ENCODE results near the gene CCDC152.

Gene CCDC152

DNA sequence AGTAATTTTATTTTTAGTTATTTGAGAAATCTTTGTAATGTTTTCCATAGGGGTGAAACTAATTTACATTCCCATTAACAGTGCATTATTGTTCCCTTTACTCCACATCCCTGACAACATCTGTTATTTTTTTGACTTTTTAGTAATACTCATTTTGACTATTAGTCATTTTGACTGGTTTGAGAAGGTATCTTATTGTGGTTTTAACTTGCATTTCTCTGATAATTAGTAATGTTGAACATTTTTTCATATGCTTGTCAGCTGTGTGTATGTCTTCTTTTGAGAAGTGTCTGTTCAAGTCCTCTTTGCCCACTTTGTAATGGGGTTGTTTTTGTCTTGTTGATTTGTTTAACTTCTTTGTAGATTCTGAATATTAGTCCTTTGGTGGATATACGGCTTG lies 27.5 kb downstream of the CCDC152 start:
- H3K9ac ChIP-seq (ENCODE audit: low read length): no peak overlapping the region
- no peaks in the 10 kb centered on the region for H3K4me1 ChIP-seq (ENCODE audit: control insufficient read depth, low read depth, low read length)
- no peak overlapping the region for H3K4me3 ChIP-seq (ENCODE audit: low read length)
- H3K79me1 ChIP-seq (ENCODE audit: low read length): no peaks in the 10 kb centered on the region
- no peak overlapping the region for H2BK120ac ChIP-seq (ENCODE audit: low read depth, low read length)
- H3K56ac ChIP-seq (ENCODE audit: low read length): no peak overlapping the region
- H3K18ac ChIP-seq (ENCODE audit: low read length): no peak overlapping the region
- H4K5ac ChIP-seq (ENCODE audit: low read length): no peak overlapping the region
- H3K23ac ChIP-seq (ENCODE audit: low read length): no peak overlapping the region
- no peak overlapping the region for H3K4me2 ChIP-seq (ENCODE audit: low read length)
- H3K27ac ChIP-seq (ENCODE audit: low read depth, low read length): no peak overlapping the region
- H2BK5ac ChIP-seq (ENCODE audit: low read length): no peak overlapping the region
- H2BK15ac ChIP-seq (replicated peaks; ENCODE audit: low read depth): no peak overlapping the region
- H3K36me3 ChIP-seq (ENCODE audit: control insufficient read depth, insufficient read depth, low read length): no peaks in the 10 kb centered on the region
- no peak overlapping the region for H2AK5ac ChIP-seq (ENCODE audit: low read length)
- H3K4ac ChIP-seq (ENCODE audit: low read depth, low read length): no peak overlapping the region
- H4K8ac ChIP-seq (ENCODE audit: low read depth, low read length): no peak overlapping the region
- DNase-seq: no peak
- WGBS (ENCODE audit: extremely low coverage, insufficient coverage, low lambda C conversion rate): no CpG with 5 or more reads among the region's 1 CpG
- no peaks in the 10 kb centered on the region for H3K27me3 ChIP-seq (ENCODE audit: insufficient read depth, low read length, poor library complexity)
- no peaks in the 10 kb centered on the region for H3K79me2 ChIP-seq (ENCODE audit: control insufficient read depth, insufficient read depth, low read length)

DNA sequence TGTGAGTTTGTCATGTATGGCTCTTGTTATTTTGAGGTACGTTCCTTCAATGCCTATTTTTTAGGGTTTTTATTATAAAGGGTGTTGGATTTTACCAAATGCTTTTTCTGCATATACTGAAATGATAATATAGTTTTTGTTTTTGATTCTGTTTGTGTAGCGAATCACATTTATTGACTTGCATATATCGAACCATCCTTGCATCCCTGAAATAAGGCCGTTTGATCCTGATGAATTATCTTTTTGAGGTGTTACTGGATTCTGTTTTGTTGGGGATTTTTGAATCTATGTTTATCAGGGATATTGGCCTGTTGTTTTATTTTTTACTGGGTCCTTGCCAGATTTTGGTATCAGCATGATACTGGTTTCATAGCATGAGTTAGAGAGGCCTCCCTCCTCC lies 29.1 kb downstream of the CCDC152 start:
- Histone ChIP-seq H3K9ac (ENCODE audit: low read length) (no peak overlapping the region), H2BK15ac (replicated peaks; ENCODE audit: low read depth) (no peak overlapping the region), H3K4ac (ENCODE audit: low read depth, low read length) (no peak overlapping the region), H4K5ac (ENCODE audit: low read length) (no peak overlapping the region), H3K18ac (ENCODE audit: low read length) (no peak overlapping the region), H3K56ac (ENCODE audit: low read length) (no peak overlapping the region), H3K23ac (ENCODE audit: low read length) (no peak overlapping the region), H3K79me1 (ENCODE audit: low read length) (no peaks in the 10 kb centered on the region), H2BK5ac (ENCODE audit: low read length) (no peak overlapping the region), H3K4me1 (ENCODE audit: control insufficient read depth, low read depth, low read length) (no peaks in the 10 kb centered on the region), H3K4me2 (ENCODE audit: low read length) (no peak overlapping the region), H3K36me3 (ENCODE audit: control insufficient read depth, insufficient read depth, low read length) (no peaks in the 10 kb centered on the region), H3K27ac (ENCODE audit: low read depth, low read length) (no peak overlapping the region), H3K79me2 (ENCODE audit: control insufficient read depth, insufficient read depth, low read length) (no peaks in the 10 kb centered on the region), H2BK120ac (ENCODE audit: low read depth, low read length) (no peak overlapping the region), H3K4me3 (ENCODE audit: low read length) (no peak overlapping the region), H2AK5ac (ENCODE audit: low read length) (no peak overlapping the region), H3K27me3 (ENCODE audit: insufficient read depth, low read length, poor library complexity) (no peaks in the 10 kb centered on the region), H4K8ac (ENCODE audit: low read depth, low read length) (no peak overlapping the region)
- no CpG with 5 or more reads among the region's 4 CpGs for WGBS (ENCODE audit: extremely low coverage, insufficient coverage, low lambda C conversion rate)
- DNase-seq: no peak

DNA sequence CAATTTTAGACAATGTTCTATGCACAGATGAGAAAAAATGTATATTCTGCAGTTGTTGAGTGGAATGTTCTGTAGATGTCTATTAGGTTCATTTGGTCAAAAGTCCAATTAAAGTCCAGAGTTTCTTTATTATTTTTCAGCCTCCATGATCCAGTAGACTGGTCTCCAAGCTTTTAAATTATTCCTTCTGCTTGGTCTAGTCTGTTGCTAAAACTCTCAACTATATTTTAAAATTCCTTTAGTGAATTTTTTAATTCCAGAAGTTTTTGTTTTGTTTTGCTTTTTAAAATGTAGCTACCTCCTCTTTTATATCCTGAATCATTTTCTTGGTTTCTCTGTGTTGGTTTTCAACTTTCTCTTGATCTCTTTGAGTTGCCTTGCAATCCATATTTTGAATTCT lies 30.5 kb downstream of the CCDC152 start:
- no peak overlapping the region for H3K4ac ChIP-seq (ENCODE audit: low read depth, low read length)
- H4K5ac ChIP-seq (ENCODE audit: low read length): no peak overlapping the region
- no peak overlapping the region for H3K4me3 ChIP-seq (ENCODE audit: low read length)
- no peak overlapping the region for H4K8ac ChIP-seq (ENCODE audit: low read depth, low read length)
- no peak overlapping the region for H3K9ac ChIP-seq (ENCODE audit: low read length)
- H2BK5ac ChIP-seq (ENCODE audit: low read length): no peak overlapping the region
- no peak overlapping the region for H3K4me2 ChIP-seq (ENCODE audit: low read length)
- no peak overlapping the region for H2AK5ac ChIP-seq (ENCODE audit: low read length)
- H3K4me1 ChIP-seq (ENCODE audit: control insufficient read depth, low read depth, low read length): no peaks in the 10 kb centered on the region
- no peaks in the 10 kb centered on the region for H3K27me3 ChIP-seq (ENCODE audit: insufficient read depth, low read length, poor library complexity)
- H3K79me1 ChIP-seq (ENCODE audit: low read length): no peaks in the 10 kb centered on the region
- H2BK15ac ChIP-seq (replicated peaks; ENCODE audit: low read depth): no peak overlapping the region
- no peak overlapping the region for H3K56ac ChIP-seq (ENCODE audit: low read length)
- no peak overlapping the region for H3K27ac ChIP-seq (ENCODE audit: low read depth, low read length)
- H3K23ac ChIP-seq (ENCODE audit: low read length): no peak overlapping the region
- H2BK120ac ChIP-seq (ENCODE audit: low read depth, low read length): no peak overlapping the region
- no peak for DNase-seq
- H3K18ac ChIP-seq (ENCODE audit: low read length): no peak overlapping the region
- no peaks in the 10 kb centered on the region for H3K36me3 ChIP-seq (ENCODE audit: control insufficient read depth, insufficient read depth, low read length)
- no peaks in the 10 kb centered on the region for H3K79me2 ChIP-seq (ENCODE audit: control insufficient read depth, insufficient read depth, low read length)

DNA sequence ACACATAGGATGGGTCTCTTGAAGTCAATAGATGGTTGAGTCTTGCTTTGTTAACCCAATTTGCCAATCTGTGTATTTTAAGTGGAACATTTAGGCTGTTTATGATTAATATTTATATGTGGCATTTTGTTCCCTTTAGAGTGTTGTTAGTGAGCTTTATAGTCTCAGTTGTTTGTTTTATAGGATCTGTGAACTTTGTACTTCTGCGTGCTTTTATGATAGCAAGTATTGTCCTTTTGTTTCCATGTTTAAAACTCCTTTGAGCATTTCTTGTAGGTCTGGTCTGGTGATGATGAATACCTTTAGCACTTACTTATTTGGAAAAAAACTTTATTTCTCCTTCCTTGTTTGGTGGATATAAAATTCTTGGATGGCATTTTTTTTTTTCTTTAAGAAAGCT lies 31.2 kb downstream of the CCDC152 start:
- no peak overlapping the region for H3K4ac ChIP-seq (ENCODE audit: low read depth, low read length)
- H3K56ac ChIP-seq (ENCODE audit: low read length): no peak overlapping the region
- H3K36me3 ChIP-seq (ENCODE audit: control insufficient read depth, insufficient read depth, low read length): no peaks in the 10 kb centered on the region
- H3K79me2 ChIP-seq (ENCODE audit: control insufficient read depth, insufficient read depth, low read length): no peaks in the 10 kb centered on the region
- no peaks in the 10 kb centered on the region for H3K79me1 ChIP-seq (ENCODE audit: low read length)
- no peak overlapping the region for H2AK5ac ChIP-seq (ENCODE audit: low read length)
- no peak overlapping the region for H4K8ac ChIP-seq (ENCODE audit: low read depth, low read length)
- no peak overlapping the region for H3K23ac ChIP-seq (ENCODE audit: low read length)
- H2BK120ac ChIP-seq (ENCODE audit: low read depth, low read length): no peak overlapping the region
- no peak for DNase-seq
- no peak overlapping the region for H2BK15ac ChIP-seq (replicated peaks; ENCODE audit: low read depth)
- H3K27ac ChIP-seq (ENCODE audit: low read depth, low read length): no peak overlapping the region
- WGBS (ENCODE audit: extremely low coverage, insufficient coverage, low lambda C conversion rate): no CpG with 5 or more reads among the region's 1 CpG
- no peak overlapping the region for H3K4me3 ChIP-seq (ENCODE audit: low read length)
- no peaks in the 10 kb centered on the region for H3K27me3 ChIP-seq (ENCODE audit: insufficient read depth, low read length, poor library complexity)
- H3K4me1 ChIP-seq (ENCODE audit: control insufficient read depth, low read depth, low read length): no peaks in the 10 kb centered on the region
- no peak overlapping the region for H4K5ac ChIP-seq (ENCODE audit: low read length)
- no peak overlapping the region for H3K18ac ChIP-seq (ENCODE audit: low read length)
- no peak overlapping the region for H3K9ac ChIP-seq (ENCODE audit: low read length)
- H2BK5ac ChIP-seq (ENCODE audit: low read length): no peak overlapping the region
- no peak overlapping the region for H3K4me2 ChIP-seq (ENCODE audit: low read length)

DNA sequence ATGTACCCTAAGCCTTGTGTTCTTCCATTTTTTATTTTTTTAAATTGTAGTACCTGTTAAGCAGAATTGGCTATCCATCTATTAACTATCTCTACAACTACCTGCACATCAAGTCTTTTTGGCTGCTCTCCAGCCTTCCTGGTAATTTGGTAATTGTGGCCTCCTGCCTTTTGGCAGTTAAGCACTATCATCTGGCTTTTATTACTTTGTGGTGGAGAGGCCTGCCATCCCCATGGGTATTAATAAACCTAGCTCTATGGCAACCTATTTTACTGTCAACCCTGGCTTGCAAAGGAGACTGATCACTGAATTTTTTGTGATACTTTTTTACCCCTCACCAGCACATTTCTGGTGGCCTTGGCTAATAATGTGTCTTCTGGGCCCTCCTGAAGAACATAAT lies 34.5 kb downstream of the CCDC152 start:
- Histone ChIP-seq H3K4me1 (ENCODE audit: control insufficient read depth, low read depth, low read length) (no peaks in the 10 kb centered on the region), H3K27me3 (ENCODE audit: insufficient read depth, low read length, poor library complexity) (no peaks in the 10 kb centered on the region), H3K56ac (ENCODE audit: low read length) (no peak overlapping the region), H3K27ac (ENCODE audit: low read depth, low read length) (no peak overlapping the region), H3K18ac (ENCODE audit: low read length) (no peak overlapping the region), H3K36me3 (ENCODE audit: control insufficient read depth, insufficient read depth, low read length) (no peaks in the 10 kb centered on the region), H3K9ac (ENCODE audit: low read length) (no peak overlapping the region), H3K4ac (ENCODE audit: low read depth, low read length) (no peak overlapping the region), H4K8ac (ENCODE audit: low read depth, low read length) (no peak overlapping the region), H2BK15ac (replicated peaks; ENCODE audit: low read depth) (no peak overlapping the region), H3K79me2 (ENCODE audit: control insufficient read depth, insufficient read depth, low read length) (no peaks in the 10 kb centered on the region), H3K23ac (ENCODE audit: low read length) (no peak overlapping the region), H2AK5ac (ENCODE audit: low read length) (no peak overlapping the region), H2BK5ac (ENCODE audit: low read length) (no peak overlapping the region), H3K4me3 (ENCODE audit: low read length) (no peak overlapping the region), H3K79me1 (ENCODE audit: low read length) (no peaks in the 10 kb centered on the region), H4K5ac (ENCODE audit: low read length) (no peak overlapping the region), H3K4me2 (ENCODE audit: low read length) (no peak overlapping the region), H2BK120ac (ENCODE audit: low read depth, low read length) (no peak overlapping the region)
- DNase-seq: no peak

DNA sequence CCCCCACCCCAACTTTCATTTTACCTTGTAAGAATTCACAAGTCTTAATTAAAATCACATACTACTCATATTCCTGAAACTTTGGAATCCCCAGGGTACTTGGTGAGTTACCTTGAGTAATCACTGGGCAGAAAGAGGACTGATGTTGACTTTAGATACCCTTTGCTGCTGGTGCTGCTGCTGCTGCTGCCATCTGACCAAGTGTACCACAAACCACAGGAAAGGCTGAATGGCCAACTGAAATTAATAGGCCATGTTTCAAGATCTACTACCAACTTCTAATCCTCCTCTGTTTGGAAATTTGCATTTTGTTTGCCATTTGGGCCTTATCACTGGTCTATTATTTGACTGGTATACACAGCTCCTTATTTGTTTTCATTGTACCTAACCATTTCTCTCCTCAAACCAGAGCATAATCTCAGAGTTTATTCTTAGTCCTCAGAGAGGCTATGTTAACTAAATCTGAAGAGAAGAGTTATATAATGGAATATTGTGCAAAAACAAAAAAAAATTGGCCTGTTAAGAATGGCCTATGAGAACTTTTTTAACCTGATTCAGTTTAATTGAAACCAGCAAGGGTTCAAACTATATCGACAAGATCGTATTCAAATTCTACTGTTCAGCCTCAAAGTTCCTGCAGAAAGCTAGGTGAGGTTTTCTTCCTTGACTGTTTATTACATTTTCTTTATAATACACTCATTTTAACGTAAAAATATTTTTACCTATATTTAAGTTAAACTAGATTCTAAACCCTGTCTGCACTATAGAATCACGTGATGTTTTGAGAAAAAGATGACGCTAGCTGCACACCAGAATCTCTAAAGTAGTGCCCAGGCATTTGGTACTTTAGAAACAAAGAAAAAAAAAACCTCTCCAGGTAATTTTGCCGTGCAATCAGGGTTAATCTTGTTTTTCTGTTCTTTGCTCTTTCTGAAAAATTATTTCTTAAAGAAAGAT lies 41.9 kb downstream of the CCDC152 start:
- Histone ChIP-seq H4K8ac (ENCODE audit: low read depth, low read length) (no peak overlapping the region), H3K4me1 (ENCODE audit: control insufficient read depth, low read depth, low read length) (no peaks in the 10 kb centered on the region), H3K79me2 (ENCODE audit: control insufficient read depth, insufficient read depth, low read length) (no peaks in the 10 kb centered on the region), H4K5ac (ENCODE audit: low read length) (no peak overlapping the region), H3K4me3 (ENCODE audit: low read length) (no peak overlapping the region), H3K4ac (ENCODE audit: low read depth, low read length) (no peak overlapping the region), H2BK5ac (ENCODE audit: low read length) (no peak overlapping the region), H2BK120ac (ENCODE audit: low read depth, low read length) (no peak overlapping the region), H3K36me3 (ENCODE audit: control insufficient read depth, insufficient read depth, low read length) (no peaks in the 10 kb centered on the region), H3K56ac (ENCODE audit: low read length) (no peak overlapping the region), H3K27me3 (ENCODE audit: insufficient read depth, low read length, poor library complexity) (no peaks in the 10 kb centered on the region), H2BK15ac (replicated peaks; ENCODE audit: low read depth) (no peak overlapping the region), H2AK5ac (ENCODE audit: low read length) (no peak overlapping the region), H3K4me2 (ENCODE audit: low read length) (no peak overlapping the region), H3K23ac (ENCODE audit: low read length) (no peak overlapping the region), H3K79me1 (ENCODE audit: low read length) (no peaks in the 10 kb centered on the region), H3K27ac (ENCODE audit: low read depth, low read length) (no peak overlapping the region), H3K18ac (ENCODE audit: low read length) (no peak overlapping the region), H3K9ac (ENCODE audit: low read length) (no peak overlapping the region)
- DNase-seq: no peak
- 100% methylated on average over 1 of the region's 6 CpGs for WGBS (ENCODE audit: extremely low coverage, insufficient coverage, low lambda C conversion rate)
